Stomach (tissue), 4 donors: ENCODE data around the gene STXBP5.

Experiments used
- POLR2A ChIP-seq, 4 donors: fragments of 450-650 bp; IDR thresholded peaks; one replicate each; pipeline ENCODE4 v1.6.1; 2016; ENCODE audit warnings: antibody characterized with exemption in 4 of 4, control low read depth in 2 of 4, mild to moderate bottlenecking in 1 of 4, moderate library complexity in 1 of 4
- TF ChIP-seq, protein P1 (sequence below), 7 experiments: fragments of 450-650 bp in 4 of 7; fragments of 200-600 bp in 3 of 7; sonication (generic) in 3 of 7; IDR thresholded peaks; one replicate each; pipeline ENCODE4 v1.5.1; 2016 to 2019; ENCODE audit warnings: antibody characterized with exemption in 7 of 7, control low read depth in 2 of 7, mild to moderate bottlenecking in 1 of 7

- no peak for TF ChIP-seq POLR2A (IDR thresholded peaks at IDR 0.05)
- TF ChIP-seq, protein P1, sequence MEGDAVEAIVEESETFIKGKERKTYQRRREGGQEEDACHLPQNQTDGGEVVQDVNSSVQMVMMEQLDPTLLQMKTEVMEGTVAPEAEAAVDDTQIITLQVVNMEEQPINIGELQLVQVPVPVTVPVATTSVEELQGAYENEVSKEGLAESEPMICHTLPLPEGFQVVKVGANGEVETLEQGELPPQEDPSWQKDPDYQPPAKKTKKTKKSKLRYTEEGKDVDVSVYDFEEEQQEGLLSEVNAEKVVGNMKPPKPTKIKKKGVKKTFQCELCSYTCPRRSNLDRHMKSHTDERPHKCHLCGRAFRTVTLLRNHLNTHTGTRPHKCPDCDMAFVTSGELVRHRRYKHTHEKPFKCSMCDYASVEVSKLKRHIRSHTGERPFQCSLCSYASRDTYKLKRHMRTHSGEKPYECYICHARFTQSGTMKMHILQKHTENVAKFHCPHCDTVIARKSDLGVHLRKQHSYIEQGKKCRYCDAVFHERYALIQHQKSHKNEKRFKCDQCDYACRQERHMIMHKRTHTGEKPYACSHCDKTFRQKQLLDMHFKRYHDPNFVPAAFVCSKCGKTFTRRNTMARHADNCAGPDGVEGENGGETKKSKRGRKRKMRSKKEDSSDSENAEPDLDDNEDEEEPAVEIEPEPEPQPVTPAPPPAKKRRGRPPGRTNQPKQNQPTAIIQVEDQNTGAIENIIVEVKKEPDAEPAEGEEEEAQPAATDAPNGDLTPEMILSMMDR (IDR thresholded peaks at IDR 0.05) = no peak
Observed at GRCh38 chr6:147418523-147418922, 214.3 kb downstream of the STXBP5 start.
